Mesenchymal stem cell (in vitro differentiated cells and primary cell): ENCODE measurements around the gene EGFL8.

Source experiments
- DNase-seq: peaks from one replicate; pipeline ENCODE4 v3.0.0-alpha.2; 2013
- H2AFZ ChIP-seq: one replicate; pipeline ENCODE4 v1.6.1; 2013; ENCODE audit warnings: low read depth, mild to moderate bottlenecking, control low read depth, inconsistent platforms, low read length, moderate library complexity
- H2AK5ac ChIP-seq: 2 replicates; pipeline ENCODE4 v1.6.1; 2013; ENCODE audit warnings: low read length, moderate library complexity, mild to moderate bottlenecking, inconsistent platforms; ENCODE audit not compliant: severe bottlenecking
- H2BK120ac ChIP-seq: one replicate; pipeline ENCODE4 v1.6.1; 2013; ENCODE audit warnings: low read depth, mild to moderate bottlenecking, inconsistent platforms, low read length, moderate library complexity
- H2BK12ac ChIP-seq, 2 experiments: one replicate each; pipeline ENCODE4 v1.6.1; 2013; ENCODE audit warnings: inconsistent platforms in 2 of 2, low read length in 2 of 2, mild to moderate bottlenecking in 2 of 2, moderate library complexity in 2 of 2, control low read depth in 1 of 2
- H2BK15ac ChIP-seq: one replicate; pipeline ENCODE4 v1.6.1; 2013; ENCODE audit warnings: mild to moderate bottlenecking, low read depth, inconsistent platforms; ENCODE audit not compliant: poor library complexity, severe bottlenecking
- H2BK5ac ChIP-seq: 2 replicates; pipeline ENCODE4 v1.6.1; 2013; ENCODE audit warnings: low read depth, mild to moderate bottlenecking, low read length, control low read depth, inconsistent platforms; ENCODE audit not compliant: poor library complexity, severe bottlenecking
- H3K14ac ChIP-seq, 2 experiments: one replicate each; pipeline ENCODE4 v1.6.1; 2013; ENCODE audit warnings: inconsistent platforms in 2 of 2, low read length in 2 of 2, control low read depth in 1 of 2, mild to moderate bottlenecking in 1 of 2, moderate library complexity in 1 of 2
- H3K18ac ChIP-seq, 2 experiments: one replicate each; pipeline ENCODE4 v1.6.1; 2013; ENCODE audit warnings: inconsistent platforms in 2 of 2, low read length in 2 of 2, control low read depth in 1 of 2, low read depth in 1 of 2, mild to moderate bottlenecking in 1 of 2
- H3K23ac ChIP-seq, 2 experiments: one replicate each; pipeline ENCODE4 v1.6.1; 2013; ENCODE audit warnings: inconsistent platforms in 2 of 2, low read length in 2 of 2, mild to moderate bottlenecking in 2 of 2, moderate library complexity in 2 of 2, control low read depth in 1 of 2
- H3K27ac ChIP-seq: 2 replicates; pipeline ENCODE4 v1.5.1; 2013; ENCODE audit warnings: mild to moderate bottlenecking, moderate library complexity, low read length, control low read depth, inconsistent platforms; ENCODE audit not compliant: poor library complexity, severe bottlenecking
- H3K27me3 ChIP-seq, 2 experiments: 2 replicates each; pipeline versions ENCODE4 v1.6.1 to v1.7.0; 2013; ENCODE audit warnings: low read length in 2 of 2, mild to moderate bottlenecking in 2 of 2, moderate library complexity in 2 of 2, control low read depth in 1 of 2, inconsistent platforms in 1 of 2; ENCODE audit not compliant: control insufficient read depth in 1 of 2, insufficient read depth in 1 of 2
- H3K36me3 ChIP-seq, 2 experiments: 2 replicates each; pipeline versions ENCODE4 v1.6.1 to v1.7.0; 2013; ENCODE audit warnings: low read length in 2 of 2, control low read depth in 1 of 2, inconsistent platforms in 1 of 2, low read depth in 1 of 2, mild to moderate bottlenecking in 1 of 2; ENCODE audit not compliant: insufficient read depth in 2 of 2, control insufficient read depth in 1 of 2
- H3K4ac ChIP-seq, 2 experiments: one replicate each; pipeline ENCODE4 v1.6.1; 2013; ENCODE audit warnings: inconsistent platforms in 2 of 2, low read length in 2 of 2, mild to moderate bottlenecking in 2 of 2, moderate library complexity in 2 of 2, control low read depth in 1 of 2, low read depth in 1 of 2
- H3K4me1 ChIP-seq: 2 replicates; pipeline ENCODE4 v1.6.1; 2013; ENCODE audit warnings: low read depth, low read length, control low read depth; ENCODE audit not compliant: control insufficient read depth, insufficient read depth
- H3K4me2 ChIP-seq: 2 replicates; pipeline ENCODE4 v1.6.1; 2013; ENCODE audit warnings: low read length, mild to moderate bottlenecking, inconsistent platforms; ENCODE audit not compliant: poor library complexity, severe bottlenecking
- H3K4me3 ChIP-seq, 2 experiments: 2 replicates each; pipeline versions ENCODE4 v1.5.1 to v1.7.0; 2013; ENCODE audit warnings: low read length in 2 of 2, mild to moderate bottlenecking in 2 of 2, control low read depth in 1 of 2, low read depth in 1 of 2; ENCODE audit not compliant: insufficient read depth in 1 of 2
- H3K79me1 ChIP-seq: replicated peaks from 2 replicates; pipeline ENCODE4 v1.6.1; 2013; ENCODE audit warnings: mild to moderate bottlenecking, control low read depth, low read length, inconsistent platforms; ENCODE audit not compliant: poor library complexity, severe bottlenecking
- H3K9ac ChIP-seq: 2 replicates; pipeline ENCODE4 v1.7.0; 2013; ENCODE audit warnings: mild to moderate bottlenecking, low read length, moderate library complexity
- H3K9me3 ChIP-seq: 2 replicates; pipeline ENCODE4 v1.7.0; 2013; ENCODE audit warnings: mild to moderate bottlenecking, low read length; ENCODE audit not compliant: control insufficient read depth
- H4K8ac ChIP-seq: one replicate; pipeline ENCODE4 v1.6.1; 2013; ENCODE audit warnings: inconsistent platforms, mild to moderate bottlenecking, low read length, moderate library complexity
- H4K91ac ChIP-seq: one replicate; pipeline ENCODE4 v1.6.1; 2013; ENCODE audit warnings: mild to moderate bottlenecking, low read length, inconsistent platforms
- WGBS: methylation state at CpG from one replicate; pipeline ENCODE4 v1.1.7; 2013; ENCODE audit warnings: mixed read lengths; 5-methylcytosine and 5-hydroxymethylcytosine counted together

Gene EGFL8

GRCh38 chr6:32149092-32149755, 15.2 kb upstream of the EGFL8 start:
- no peak overlapping the region for H2AFZ ChIP-seq
- H4K8ac ChIP-seq = no peak overlapping the region
- H3K27ac ChIP-seq = no peak overlapping the region
- peaks cover 19% of the 10 kb centered on the region for H3K4me1 ChIP-seq
- H3K27me3 ChIP-seq = peaks cover 39 to 46% of the 10 kb centered on the region in 2 experiments
- no peak overlapping the region for H3K23ac ChIP-seq
- peak overlapping the region in 1 of 2 experiments; percentile 44 for H3K4me3 ChIP-seq
- H2BK120ac ChIP-seq = no peak overlapping the region
- no peak overlapping the region for H4K91ac ChIP-seq
- H2BK5ac ChIP-seq = no peak overlapping the region
- no peak for DNase-seq
- no peak overlapping the region for H3K4me2 ChIP-seq
- no peak overlapping the region for H3K9ac ChIP-seq
- no peak overlapping the region for H2AK5ac ChIP-seq
- H3K4ac ChIP-seq = no peak overlapping the region
- no peaks in the 10 kb centered on the region for H3K9me3 ChIP-seq
- H3K36me3 ChIP-seq = no peaks in the 10 kb centered on the region
- no peak overlapping the region for H2BK15ac ChIP-seq
- peaks cover 3% of the 10 kb centered on the region for H3K79me1 ChIP-seq
- no peak overlapping the region for H2BK12ac ChIP-seq
- no peak overlapping the region for H3K14ac ChIP-seq
- WGBS = 57% methylated on average over 43 of the region's 47 CpGs
- no peak overlapping the region for H3K18ac ChIP-seq

GRCh38 chr6:32149932-32150870, 14.2 kb upstream of the EGFL8 start:
- Histone ChIP-seq H4K91ac (peak overlapping the region; percentile 43), H3K79me1 (peaks cover 5% of the 10 kb centered on the region), H3K14ac (peak overlapping the region in 1 of 2 experiments; percentile 75), H2BK5ac (no peak overlapping the region), H3K9me3 (no peaks in the 10 kb centered on the region), H3K4me2 (no peak overlapping the region), H3K4me1 (peaks cover 27% of the 10 kb centered on the region), H3K27me3 (peaks cover 39 to 46% of the 10 kb centered on the region in 2 experiments), H3K4me3 (peak overlapping the region in 1 of 2 experiments; percentile 18), H3K9ac (no peak overlapping the region), H2BK120ac (no peak overlapping the region), H3K27ac (no peak overlapping the region), H2AK5ac (no peak overlapping the region), H3K36me3 (no peaks in the 10 kb centered on the region), H2BK15ac (no peak overlapping the region), H3K18ac (peak overlapping the region in 1 of 2 experiments; percentile 57), H3K4ac (no peak overlapping the region), H3K23ac (peak overlapping the region in 1 of 2 experiments; percentile 1), H2AFZ (no peak overlapping the region), H4K8ac (peak overlapping the region; percentile 59), H2BK12ac (peak overlapping the region in 1 of 2 experiments; percentile 85)
- no peak for DNase-seq
- WGBS = 29% methylated on average over 55 of the region's 55 CpGs

GRCh38 chr6:32151181-32151862, 13.1 kb upstream of the EGFL8 start:
- no peaks in the 10 kb centered on the region for H3K9me3 ChIP-seq
- H3K18ac ChIP-seq = peak overlapping the region in 1 of 2 experiments; percentile 88
- H2BK15ac ChIP-seq = no peak overlapping the region
- H2AK5ac ChIP-seq = no peak overlapping the region
- H2BK5ac ChIP-seq = no peak overlapping the region
- H3K27ac ChIP-seq = no peak overlapping the region
- H3K23ac ChIP-seq = no peak overlapping the region
- H2BK120ac ChIP-seq = no peak overlapping the region
- no peak overlapping the region for H4K91ac ChIP-seq
- peaks cover 35 to 39% of the 10 kb centered on the region in 2 experiments for H3K27me3 ChIP-seq
- H3K14ac ChIP-seq = peak overlapping the region in 1 of 2 experiments; percentile 84
- DNase-seq = no peak
- peak overlapping the region in 1 of 2 experiments; percentile 80 for H3K4me3 ChIP-seq
- peaks cover 31% of the 10 kb centered on the region for H3K4me1 ChIP-seq
- H3K4me2 ChIP-seq = peak overlapping the region; percentile 20
- peak overlapping the region; percentile 33 to 81 for H2BK12ac ChIP-seq
- peak overlapping the region in 1 of 2 experiments; percentile 56 for H3K4ac ChIP-seq
- H3K79me1 ChIP-seq = peaks cover 8% of the 10 kb centered on the region
- H3K36me3 ChIP-seq = peaks cover 3 to 8% of the 10 kb centered on the region in 2 experiments
- peak overlapping the region; percentile 70 for H3K9ac ChIP-seq
- 62% methylated on average over 4 of the region's 8 CpGs for WGBS
- H2AFZ ChIP-seq = peak overlapping the region; percentile 70
- H4K8ac ChIP-seq = no peak overlapping the region
